Bone marrow (tissue), 2 donors: ENCODE data around the gene RAPGEF2.
A peak's percentile ranks its signal among the peaks of the same experiment; 100 is the strongest.
"Not testable (repeated sequence)": the region's sequence is repeated elsewhere in the genome, so short reads cannot be mapped to it uniquely, and the experiment has no call there.

Experiments
- DNase-seq, 2 donors: peaks; one replicate each; lab custom pipeline; 2025; lab: John Stamatoyannopoulos, UW

RAPGEF2 gene

DNA sequence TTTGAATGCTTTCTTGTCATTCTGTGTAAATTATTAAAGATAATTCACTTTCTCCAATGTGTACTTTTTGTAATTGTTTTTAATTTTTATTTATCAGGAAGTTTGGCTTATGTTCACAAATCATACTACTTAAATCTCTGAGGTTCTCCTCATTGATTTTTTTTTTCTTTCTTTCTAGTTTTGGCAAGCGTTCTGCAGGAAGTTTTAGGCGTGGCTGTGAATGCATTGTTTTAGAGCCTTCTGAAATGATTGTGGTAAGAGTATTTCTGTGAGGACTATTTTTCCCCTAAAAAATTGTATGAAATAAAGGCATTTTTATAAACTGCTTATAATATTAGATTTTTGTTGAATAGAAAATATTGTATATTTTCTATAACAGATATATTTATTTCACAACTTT is 135.8 kb downstream of the RAPGEF2 start:
- DNase-seq = no peak

DNA sequence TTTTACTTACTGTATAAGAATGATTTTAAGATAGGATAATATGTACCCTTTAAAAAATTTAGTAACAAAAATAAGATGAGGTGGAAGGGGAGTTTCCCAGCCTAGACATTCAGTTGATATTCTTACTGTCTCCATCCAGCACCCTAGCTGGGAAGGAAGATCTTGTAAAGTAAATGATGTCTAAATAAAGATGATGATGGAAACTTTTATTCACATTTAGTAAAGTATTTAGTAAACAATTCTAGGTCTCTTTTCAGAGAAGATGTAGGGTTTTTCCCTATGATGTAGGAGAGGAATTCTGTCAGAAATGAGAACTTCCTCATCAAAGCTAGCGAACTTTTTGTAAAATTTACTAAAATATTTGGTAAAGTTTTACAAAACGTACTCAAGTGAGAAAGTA is 136.8 kb downstream of the RAPGEF2 start:
- DNase-seq = no peak

DNA sequence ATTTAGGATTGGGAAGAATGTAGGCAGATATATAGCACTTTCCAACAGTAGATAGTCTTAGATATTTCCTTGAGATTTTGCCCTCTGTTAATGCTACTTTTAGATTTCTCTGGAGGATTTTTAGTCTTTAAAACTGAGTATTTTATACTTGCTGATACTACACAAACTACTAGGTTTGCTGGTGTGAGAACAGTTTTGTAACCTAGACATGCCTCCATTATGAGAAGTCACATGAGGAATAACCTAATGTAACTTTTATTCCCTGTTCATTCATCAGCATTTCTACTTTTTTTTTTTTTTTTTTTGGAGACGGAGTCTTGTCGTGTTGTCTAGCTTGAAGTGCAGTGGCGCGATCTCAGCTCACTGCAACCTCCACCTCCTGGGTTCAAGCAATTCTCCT is 137.2 kb downstream of the RAPGEF2 start:
- DNase-seq = no peak

DNA sequence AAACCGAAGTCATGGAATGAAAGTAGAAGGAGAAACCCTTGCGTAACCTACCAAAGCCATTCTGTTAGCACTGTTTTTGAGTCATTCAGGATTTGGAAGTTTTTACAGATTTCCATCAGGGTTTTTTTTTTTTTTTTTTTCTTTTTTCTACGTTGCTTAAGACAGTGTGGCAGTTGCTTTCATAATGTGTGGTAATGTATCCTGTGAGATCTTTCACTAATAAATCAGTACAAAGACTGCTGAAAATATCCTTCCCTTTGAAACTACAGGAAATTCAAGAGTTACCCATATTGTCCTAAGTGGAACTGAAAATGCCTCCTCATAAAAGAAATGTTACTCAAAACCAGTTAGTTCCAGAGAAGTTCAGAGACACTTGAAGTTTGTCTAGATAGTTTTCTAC is 137.8 kb downstream of the RAPGEF2 start:
- DNase-seq = no peak

DNA sequence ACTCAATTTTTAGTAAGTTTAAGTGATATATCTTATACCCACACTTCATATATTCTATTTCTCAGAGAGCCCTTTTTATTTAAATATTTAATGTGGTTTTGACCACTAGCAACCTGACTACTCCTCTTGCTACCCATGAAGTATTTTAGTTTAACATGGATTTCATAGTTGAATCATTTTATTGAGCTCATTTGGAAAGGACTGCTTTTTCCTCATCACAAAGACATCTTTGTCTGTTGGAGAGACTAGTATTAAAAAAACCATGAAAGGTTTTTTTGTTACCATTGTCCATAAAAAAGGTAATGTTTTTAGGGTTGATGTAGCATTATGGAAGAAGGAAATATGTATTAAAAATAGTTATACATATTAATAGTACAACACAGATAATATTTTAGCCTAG is 139.5 kb downstream of the RAPGEF2 start:
- no peak for DNase-seq

DNA sequence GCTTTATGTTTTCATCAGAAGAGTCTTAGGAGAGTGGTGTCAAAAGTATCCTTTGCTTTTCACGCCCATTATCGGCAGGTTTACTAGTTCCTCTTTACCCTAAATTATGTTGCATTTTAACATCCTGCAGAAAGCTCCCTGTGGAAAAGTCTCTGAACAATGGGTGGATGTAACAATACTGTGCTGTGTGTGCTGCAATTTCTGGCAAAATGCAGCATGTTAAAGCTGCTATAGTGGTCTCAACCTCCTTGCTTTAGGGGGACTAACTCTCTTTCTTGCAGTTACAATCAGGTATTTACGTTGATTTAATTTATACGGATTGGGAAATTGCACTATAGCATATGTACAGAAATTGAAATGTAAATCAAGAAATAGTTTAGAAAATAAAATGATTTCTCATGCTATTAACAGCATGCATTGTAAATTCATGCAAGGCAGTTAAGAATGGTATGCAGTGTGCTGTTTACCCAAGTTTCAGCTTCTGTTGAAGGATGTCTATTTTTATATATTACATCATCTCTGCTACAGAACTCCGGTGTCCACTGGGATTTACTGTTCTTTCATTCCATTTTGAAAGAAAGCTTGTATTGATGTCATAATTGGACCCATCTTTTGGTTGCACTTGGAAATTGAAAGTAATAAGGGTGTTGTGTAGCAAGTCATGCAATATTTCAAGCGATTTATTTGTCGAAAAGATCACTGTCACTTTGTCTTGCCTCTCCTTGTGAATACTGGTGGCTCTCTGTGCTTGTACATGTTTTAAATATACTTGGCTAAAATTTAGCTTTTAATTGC is 145.7 kb downstream of the RAPGEF2 start:
- no peak for DNase-seq

DNA sequence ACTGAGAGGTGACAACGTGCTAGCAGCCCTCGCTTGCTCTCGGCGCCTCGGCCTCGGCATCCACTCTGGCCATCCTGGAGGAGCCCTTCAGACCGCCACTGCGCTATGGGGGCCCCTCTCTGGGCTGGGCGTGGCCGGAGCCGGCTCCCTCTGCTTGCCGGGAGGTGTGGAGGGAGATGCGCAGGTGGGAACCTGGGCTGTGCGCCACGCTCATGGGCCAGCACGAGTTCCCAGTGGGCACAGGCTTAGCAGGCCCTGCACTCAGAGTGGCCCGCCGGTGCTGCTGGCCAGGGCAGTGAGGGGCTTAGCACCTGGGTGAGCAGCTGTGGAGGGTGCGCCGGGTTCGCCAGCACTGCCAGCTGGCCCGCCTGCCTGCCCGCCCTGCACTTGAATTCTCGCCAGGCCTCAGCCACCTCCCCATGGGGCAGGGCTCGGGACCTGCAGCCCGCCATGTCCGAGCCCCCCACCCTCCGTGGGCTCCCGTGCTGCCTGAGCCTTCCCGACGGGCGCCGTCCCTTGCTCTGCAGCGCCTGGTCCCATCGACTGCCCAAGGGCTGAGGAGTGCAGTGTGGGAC is 148.0 kb downstream of the RAPGEF2 start:
- DNase-seq = no peak

DNA sequence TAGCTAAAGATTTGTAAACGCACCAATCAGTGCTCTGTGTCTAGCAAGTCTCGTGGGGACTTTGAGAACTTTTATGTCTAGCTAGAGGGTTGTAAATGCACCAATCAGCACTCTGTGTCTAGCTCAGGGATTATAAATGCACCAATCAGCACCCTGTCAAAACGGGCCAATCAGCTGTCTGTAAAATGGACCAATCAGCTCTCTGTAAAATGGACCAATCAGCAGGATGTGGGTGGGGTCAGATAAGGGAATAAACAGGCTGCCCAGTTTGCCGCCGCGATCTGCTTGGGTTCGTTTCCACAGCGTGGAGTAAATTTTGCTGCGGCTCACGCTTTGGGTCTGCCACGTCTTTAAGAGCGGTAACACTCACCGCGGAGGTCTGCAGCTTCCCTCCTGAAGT is 148.7 kb downstream of the RAPGEF2 start:
- DNase-seq = not testable (repeated sequence)

DNA sequence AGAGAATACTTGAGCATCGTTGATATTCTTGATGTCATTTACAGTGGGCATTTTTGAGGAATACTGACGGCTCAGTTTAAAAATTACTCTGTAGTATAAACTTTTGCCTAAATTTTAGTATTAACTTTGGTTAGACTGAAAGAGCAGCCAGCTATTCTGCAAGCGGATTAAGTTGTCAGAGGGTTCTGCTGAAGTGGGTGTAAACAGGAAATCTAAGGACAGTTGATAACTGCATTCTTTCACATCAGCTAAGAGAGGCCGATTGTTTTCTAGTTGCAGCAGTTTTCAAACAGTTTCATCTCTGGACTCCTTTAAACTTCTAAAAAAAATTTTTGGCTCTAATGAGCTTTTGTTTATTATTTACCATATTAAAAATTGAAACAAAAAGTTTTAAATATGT is 149.6 kb downstream of the RAPGEF2 start:
- DNase-seq = peak in 1 of 2 donors; percentile 44

DNA sequence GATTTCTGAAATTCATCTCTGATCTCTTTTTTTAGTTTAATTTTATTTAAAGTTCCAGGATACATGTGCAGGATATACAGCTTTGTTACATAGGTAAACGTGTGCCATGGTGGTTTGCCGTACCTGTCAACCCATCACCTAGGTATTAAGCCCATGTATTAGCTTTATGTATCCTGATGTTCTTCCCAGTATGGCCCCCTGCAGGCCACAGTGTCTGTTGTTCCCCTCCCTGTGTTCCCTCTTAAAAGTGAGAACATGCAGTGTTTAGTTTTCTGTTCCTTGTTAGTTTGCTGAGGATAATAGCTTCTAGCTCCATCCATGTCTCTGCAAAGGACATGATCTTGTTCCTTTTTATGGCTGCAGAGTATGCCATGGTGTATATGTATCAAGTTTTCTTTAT is 153.2 kb downstream of the RAPGEF2 start:
- no peak for DNase-seq

DNA sequence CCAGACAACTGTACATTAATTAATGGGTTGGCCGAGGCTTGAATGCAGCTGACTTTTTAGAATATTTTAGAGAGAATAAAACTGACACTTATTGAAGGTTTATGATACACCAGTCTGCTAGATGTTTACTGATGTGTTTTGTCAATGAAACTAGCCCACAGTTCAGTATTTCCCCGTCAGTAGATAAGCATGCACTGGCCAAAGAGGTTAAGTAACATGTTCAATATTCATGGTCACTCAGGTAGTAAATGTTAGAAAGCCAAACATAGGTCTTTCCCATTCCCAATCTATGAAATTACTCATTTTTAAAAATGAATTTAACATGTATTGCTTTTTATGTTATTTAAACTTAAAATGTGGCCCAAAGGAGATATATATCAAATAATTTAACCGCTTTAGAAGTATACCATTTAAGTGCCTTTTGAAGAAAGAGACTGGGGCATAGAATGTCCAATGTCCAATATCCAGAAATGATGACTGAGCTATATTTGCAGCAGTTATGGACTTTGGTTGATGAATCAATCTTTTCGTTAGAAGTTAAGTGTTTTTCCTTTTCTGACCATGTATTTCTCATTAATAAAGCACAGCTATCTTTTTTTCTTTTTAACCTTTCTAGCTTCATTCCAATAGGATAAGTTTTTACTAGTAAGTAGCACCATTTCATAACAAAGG is 156.1 kb downstream of the RAPGEF2 start:
- DNase-seq = no peak

DNA sequence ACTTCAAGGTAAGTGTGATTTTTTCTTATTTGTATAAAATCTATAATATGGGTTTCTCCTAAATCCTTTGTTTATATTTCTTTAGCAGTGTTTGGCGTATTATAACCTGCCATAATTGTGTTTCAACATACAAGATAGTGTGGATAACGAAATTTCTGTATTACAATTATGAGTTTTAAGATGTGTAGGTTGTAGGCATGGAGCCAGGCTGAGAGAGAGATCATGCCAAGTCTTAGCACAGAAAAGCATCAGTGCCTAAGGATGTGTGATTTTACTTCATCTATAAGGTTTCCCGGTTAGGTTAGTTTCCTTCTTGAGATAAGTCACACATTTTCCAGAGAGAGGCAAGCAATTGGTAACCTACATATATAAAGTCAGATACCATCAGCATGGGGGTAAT is 161.2 kb downstream of the RAPGEF2 start:
- no peak for DNase-seq

DNA sequence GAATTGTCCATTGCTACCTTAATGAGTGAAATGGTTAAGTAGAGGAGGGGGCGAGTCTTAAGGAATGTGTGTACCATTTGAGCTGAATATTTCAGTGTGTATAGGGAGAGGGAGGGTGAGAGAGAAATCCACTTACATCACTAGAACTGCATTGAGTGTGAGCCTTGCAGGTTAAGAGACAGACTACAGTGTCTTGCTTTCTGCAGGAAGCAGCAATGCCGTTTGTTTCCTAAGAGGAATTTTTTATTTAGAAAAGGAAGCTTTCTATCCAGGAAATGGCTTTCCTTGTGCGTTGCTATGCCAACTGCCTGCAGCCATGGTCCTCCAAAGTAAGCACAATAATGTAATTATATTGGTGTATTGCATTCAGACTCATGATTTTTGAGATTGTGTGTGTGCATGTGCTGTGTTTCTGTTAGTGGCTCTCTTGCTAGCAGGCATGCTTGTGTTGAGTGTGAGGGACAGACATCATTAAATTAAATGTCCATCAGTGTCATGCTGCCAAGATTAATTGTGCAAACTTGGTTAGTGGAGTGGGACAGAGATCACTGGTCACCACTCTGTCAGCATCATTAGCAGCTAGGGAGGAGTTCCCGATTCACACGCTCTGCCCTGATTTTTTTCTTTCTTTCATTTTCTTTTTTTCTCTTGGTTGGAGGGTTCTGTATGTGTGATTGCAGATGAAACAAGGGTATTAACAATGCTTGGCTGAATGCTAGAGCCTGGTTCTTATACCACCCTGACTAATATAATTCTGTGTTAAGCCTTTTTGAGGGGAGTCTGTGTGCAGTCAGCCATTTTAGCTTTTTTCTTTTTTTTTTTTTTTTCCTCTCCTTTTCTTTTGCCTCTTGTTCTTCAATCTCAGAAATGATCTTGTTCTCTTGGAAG is 164.3 kb downstream of the RAPGEF2 start:
- no peak for DNase-seq

DNA sequence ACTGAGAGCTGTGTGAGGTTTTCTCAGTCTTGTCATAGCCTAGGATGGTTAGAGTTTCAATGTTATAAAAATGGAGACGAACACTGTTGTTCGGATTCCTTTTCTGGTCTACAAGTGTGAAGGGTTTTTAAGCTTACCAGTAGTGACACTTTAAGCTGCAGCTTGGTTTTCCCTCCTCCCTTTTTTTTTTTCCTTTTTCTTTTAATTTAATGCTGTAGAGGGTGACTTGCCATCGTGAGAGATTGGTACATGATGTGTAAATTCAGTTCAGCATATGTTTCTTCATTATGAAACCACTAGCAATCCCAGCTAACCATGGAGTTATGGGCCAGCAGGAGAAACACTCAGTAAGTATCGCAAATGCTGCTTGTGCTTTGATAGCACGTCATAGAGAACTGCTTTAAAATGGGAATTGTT is 165.0 kb downstream of the RAPGEF2 start:
- no peak for DNase-seq

DNA sequence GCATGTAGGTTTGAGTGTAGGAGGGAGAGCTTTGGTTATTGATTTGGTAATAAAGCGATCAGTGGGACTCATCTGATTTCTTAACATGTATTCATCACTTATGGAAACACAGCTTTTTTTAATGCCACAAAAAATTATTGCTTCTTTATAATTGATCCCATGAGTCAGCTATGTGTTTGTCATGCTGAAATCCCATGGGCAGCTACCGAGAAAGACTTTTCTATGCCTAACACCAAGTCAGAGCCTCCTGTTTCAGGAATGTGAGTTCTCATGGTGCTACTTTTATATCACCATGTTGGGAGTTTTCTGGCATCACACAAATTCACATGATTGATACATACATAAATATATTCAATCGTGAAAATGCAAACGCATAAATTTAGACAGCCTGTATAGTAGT is 165.7 kb downstream of the RAPGEF2 start:
- no peak for DNase-seq

DNA sequence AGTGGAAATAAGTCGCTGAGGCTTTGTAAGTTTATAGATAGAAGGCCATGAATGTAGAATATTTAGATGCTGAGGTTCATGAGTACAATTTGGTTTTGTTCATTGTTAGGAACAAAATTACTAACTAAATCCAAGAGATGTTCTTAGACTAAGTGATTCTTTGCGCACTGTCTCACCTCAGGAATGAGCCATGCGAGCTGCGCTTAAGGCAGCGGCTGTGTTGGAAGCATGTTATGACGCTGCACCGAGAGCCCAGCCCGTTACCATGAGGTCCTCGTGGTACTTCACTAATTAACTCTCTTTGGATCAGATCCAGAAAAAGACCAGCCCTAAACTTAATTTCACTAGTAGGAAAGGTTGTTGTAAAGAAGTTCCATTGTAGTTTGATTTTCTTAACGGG is 166.2 kb downstream of the RAPGEF2 start:
- no peak for DNase-seq

DNA sequence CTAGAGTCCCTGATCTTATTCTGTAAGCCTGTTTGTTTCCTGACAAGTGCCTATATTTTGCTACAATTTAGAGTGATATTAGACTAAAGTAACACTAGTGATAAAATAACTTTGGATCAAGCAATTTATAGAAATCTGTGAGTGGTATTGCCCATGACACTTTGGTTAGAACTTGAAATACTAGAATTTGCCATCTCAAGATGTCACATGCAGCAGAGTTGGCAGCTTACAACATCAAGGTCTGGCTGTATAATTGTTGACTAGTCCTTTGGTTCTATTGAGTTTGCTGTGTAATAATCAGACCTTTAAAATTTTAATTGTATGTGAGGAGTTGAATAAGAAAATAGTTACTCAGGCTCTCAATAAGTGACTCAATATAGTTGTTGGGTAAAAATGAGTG is 167.1 kb downstream of the RAPGEF2 start:
- no peak for DNase-seq

DNA sequence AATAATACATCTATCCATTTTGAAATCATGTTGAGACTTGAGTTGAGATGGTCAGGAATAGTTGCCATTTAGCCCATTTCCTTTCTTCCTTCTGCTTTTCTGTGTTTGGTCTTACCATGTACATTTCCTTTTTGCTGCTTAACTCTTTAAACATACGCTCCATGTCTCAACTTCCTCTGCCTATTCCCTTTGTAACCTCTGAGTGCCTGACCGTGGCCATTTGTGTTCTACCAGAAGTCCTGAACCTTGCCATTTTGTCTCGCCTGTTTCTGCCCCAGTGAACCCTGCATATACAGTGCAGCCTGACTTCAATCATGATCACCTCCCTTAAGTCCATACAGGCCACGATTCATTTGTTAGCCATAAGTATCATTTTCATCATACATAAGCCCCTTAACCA is 169.0 kb downstream of the RAPGEF2 start:
- peak in 1 of 2 donors; percentile 69 for DNase-seq

DNA sequence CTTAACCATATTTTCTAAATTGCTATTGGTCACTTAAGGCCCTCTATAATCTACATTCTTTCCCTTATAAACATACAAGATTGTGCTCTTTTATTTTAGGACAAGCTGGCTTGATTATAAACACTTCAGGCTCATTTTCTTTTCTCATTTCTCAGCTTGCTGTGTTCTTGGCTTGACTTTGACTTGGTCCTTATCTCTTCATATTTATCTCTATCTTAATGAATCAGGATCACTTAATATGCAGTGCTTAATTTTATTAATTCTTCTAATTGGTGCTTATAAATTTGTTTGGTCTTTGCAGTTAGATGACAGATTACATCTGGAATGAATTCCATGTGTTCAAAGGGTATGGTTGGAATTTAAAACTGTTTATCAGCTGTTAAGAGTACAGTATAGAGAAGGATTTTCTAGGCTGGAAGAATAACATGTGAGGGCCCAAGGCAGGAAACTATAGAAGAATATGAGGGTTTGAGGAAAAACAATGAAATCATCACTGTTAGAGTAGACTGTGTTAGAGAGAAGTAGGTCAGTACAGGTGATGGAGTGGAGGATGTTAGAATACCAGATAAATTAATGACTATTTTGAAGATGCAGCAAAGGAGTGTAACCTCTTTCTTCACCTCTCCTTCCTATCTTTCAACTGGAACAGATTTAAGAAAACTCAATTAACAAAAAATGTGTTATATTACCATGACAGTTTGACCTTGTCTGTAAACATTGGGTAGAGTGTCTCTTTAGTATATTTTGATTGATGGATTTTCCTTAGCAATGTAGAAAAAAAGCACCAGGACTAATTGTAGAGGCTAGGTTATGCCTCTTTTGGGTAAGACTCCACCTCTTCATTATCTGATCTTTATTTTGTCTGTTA is 169.6 kb downstream of the RAPGEF2 start:
- no peak for DNase-seq

DNA sequence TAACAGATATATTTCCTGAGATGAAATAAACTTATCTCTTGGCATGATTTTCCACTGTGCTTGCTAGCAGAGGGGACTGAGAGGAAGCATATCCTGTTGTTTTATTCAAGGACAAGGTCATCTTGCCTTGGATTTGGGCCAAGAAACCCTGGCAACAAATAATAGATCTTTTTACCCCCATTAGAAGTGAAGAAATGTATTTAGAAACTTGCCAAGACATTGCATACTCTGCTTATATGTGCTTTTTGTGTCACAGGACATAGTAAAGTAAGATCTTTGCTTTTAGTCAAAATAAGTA is 170.2 kb downstream of the RAPGEF2 start:
- DNase-seq = no peak

DNA sequence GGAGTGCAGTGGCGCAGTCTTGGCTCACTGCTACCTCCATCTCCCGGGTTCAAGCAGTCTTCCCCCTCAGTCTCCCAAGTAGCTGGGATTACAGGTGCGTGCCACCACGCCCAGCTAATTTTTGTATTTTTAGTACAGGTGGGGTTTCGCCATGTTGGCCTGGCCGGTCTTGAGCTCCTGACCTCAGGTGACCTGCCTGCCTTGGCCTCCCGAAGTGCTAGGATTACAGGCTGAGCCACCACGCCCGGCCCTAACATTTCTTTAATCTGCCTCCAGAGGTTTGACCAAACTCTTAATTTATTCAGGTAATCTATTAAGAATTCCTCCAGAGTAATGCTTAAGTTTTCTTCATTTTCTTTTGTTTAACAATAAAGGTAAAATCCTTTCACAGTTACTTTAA is 171.0 kb downstream of the RAPGEF2 start:
- DNase-seq = no peak

DNA sequence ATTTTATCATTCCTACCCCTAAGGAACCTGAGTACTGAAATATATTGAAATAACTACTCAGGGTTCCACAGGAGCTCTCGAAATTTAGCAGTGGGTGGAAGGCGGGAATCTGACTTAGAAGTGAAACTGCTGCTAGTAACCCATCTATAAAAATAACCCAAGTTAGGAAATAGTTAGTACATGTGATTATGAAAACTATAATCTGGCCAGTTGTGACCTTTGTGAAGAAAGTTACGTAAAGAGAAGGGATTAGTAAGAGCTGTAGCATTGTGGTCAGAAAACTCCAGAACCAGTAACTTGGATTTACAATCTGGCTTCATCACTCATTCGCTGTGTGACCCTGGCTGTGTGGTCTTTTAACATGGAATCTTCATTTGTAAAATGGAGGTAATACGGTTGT is 175.5 kb downstream of the RAPGEF2 start:
- DNase-seq = no peak
